Peyer's patch (tissue), 4 donors: ENCODE results near the gene CNTF. TPM values are rescaled to one million over a fixed set of nuclear protein-coding genes. Genes with fewer than 3 reads are reported as not detected.

Experiments used
- DNase-seq, 3 donors: peaks; one replicate each; pipeline ENCODE4 v3.0.0-alpha.2; 2017 to 2019
- H3K27ac ChIP-seq, 4 donors: fragments of 200-600 bp; sonication (generic); one replicate each; pipeline ENCODE4 v1.5.1; 2016 to 2019
- H3K27me3 ChIP-seq, 2 donors: fragments of 200-600 bp; sonication (generic); one replicate each; pipeline ENCODE4 v1.5.1; 2019
- H3K36me3 ChIP-seq, 3 donors: fragments of 200-600 bp; sonication (generic); one replicate each; pipeline ENCODE4 v1.5.1; 2016 to 2019
- H3K4me1 ChIP-seq, 4 donors: fragments of 200-600 bp; sonication (generic); one replicate each; pipeline ENCODE4 v1.5.1; 2016 to 2019
- H3K4me3 ChIP-seq, 4 donors: fragments of 200-600 bp; sonication (generic); 1 replicate in 3 of 4; 2 replicates in 1 of 4; pipeline ENCODE4 v1.5.1; 2016 to 2019; ENCODE audit warnings: mild to moderate bottlenecking in 1 of 4
- H3K9me3 ChIP-seq, 4 donors: fragments of 200-600 bp; sonication (generic); one replicate each; pipeline ENCODE4 v1.5.1; 2016 to 2019; ENCODE audit warnings: mild to moderate bottlenecking in 1 of 4
- POLR2A ChIP-seq, 2 donors: fragments of 450-650 bp; IDR thresholded peaks; one replicate each; pipeline ENCODE4 v1.5.1; 2017; ENCODE audit warnings: antibody characterized with exemption in 2 of 2, mild to moderate bottlenecking in 2 of 2, moderate library complexity in 2 of 2
- total RNA-seq, 4 donors: library from RNA; depleted of rRNA; stranded (reverse); fragments of >200 nt; gene quantifications; one replicate each; pipeline ENCODE4 v1.1.0, GENCODE V29; 2016
- TF ChIP-seq, protein P1 (sequence below), 6 experiments: fragments of 450-650 bp in 4 of 6; fragments of 200-600 bp in 2 of 6; sonication (generic) in 1 of 6; IDR thresholded peaks; one replicate each; pipeline ENCODE4 v1.5.1; 2017 to 2019; ENCODE audit warnings: antibody characterized with exemption in 6 of 6, mild to moderate bottlenecking in 3 of 6, moderate library complexity in 1 of 6

Gene CNTF
- total RNA-seq, 4 donors from 2014 or later = 3.5 to 6.8 (median 5.3) TPM; not detected in 1

GRCh38 chr11:58659910-58660570 lies 37.6 kb downstream of the CNTF start:
- DNase-seq = peak in 1 of 3 donors; percentile 52
- H3K4me1 ChIP-seq = peaks cover 0 to 6% (median 2%) of the 10 kb centered on the region in 4 donors
- H3K27ac ChIP-seq = peak overlapping the region in 2 of 4 donors; percentile 57 to 65
- H3K9me3 ChIP-seq = no peaks in the 10 kb centered on the region
- H3K36me3 ChIP-seq = no peaks in the 10 kb centered on the region
- no peaks in the 10 kb centered on the region for H3K27me3 ChIP-seq
- TF ChIP-seq POLR2A (IDR thresholded peaks at IDR 0.05) = no peak
- TF ChIP-seq, protein P1, sequence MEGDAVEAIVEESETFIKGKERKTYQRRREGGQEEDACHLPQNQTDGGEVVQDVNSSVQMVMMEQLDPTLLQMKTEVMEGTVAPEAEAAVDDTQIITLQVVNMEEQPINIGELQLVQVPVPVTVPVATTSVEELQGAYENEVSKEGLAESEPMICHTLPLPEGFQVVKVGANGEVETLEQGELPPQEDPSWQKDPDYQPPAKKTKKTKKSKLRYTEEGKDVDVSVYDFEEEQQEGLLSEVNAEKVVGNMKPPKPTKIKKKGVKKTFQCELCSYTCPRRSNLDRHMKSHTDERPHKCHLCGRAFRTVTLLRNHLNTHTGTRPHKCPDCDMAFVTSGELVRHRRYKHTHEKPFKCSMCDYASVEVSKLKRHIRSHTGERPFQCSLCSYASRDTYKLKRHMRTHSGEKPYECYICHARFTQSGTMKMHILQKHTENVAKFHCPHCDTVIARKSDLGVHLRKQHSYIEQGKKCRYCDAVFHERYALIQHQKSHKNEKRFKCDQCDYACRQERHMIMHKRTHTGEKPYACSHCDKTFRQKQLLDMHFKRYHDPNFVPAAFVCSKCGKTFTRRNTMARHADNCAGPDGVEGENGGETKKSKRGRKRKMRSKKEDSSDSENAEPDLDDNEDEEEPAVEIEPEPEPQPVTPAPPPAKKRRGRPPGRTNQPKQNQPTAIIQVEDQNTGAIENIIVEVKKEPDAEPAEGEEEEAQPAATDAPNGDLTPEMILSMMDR (IDR thresholded peaks at IDR 0.05) = peak in 1 of 6 experiments; percentile 6
- no peak overlapping the region for H3K4me3 ChIP-seq

- DNase-seq = no peak
- no peak overlapping the region for H3K27ac ChIP-seq
- no peaks in the 10 kb centered on the region for H3K27me3 ChIP-seq
- TF ChIP-seq, protein P1 (IDR thresholded peaks at IDR 0.05) = no peak
- TF ChIP-seq POLR2A (IDR thresholded peaks at IDR 0.05) = no peak
- H3K4me3 ChIP-seq = no peak overlapping the region
- H3K9me3 ChIP-seq = no peaks in the 10 kb centered on the region
- no peaks in the 10 kb centered on the region for H3K36me3 ChIP-seq
- no peaks in the 10 kb centered on the region for H3K4me1 ChIP-seq
Observed at GRCh38 chr11:58671983-58672633, 49.6 kb downstream of the CNTF start.

DNA sequence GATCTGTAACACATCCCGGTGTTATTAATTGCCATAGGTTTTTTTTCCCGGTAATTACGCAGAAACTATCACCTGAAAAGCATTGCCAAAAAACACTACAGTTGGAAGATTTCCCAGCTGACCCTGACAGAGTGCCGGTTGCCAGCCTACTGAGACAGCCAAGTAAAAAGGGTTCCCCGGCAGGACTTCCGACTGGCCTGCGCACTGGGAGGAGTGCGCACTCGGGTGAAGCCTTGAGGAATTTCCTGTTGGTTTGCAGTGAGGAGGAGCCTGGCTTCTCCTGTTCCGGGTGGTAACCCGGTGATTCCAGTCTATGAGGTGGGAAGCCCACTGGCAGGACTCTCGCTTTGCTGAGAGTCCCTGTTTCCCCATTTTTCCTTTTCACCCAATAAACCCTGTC lies 52.1 kb downstream of the CNTF start:
- no peak for TF ChIP-seq POLR2A (IDR thresholded peaks at IDR 0.05)
- TF ChIP-seq, protein P1 (IDR thresholded peaks at IDR 0.05) = no peak
- H3K27ac ChIP-seq = no peak overlapping the region
- no peak for DNase-seq
- no peak overlapping the region for H3K4me3 ChIP-seq
- no peaks in the 10 kb centered on the region for H3K36me3 ChIP-seq
- no peaks in the 10 kb centered on the region for H3K4me1 ChIP-seq
- H3K9me3 ChIP-seq = no peaks in the 10 kb centered on the region
- H3K27me3 ChIP-seq = no peaks in the 10 kb centered on the region

Other genes starting within 250 kb of the CNTF start
- not detected for gene OR5B3, start 215.8 kb upstream of the CNTF start, total RNA-seq
- not detected for gene OR5B2, start 194.5 kb upstream of the CNTF start, total RNA-seq
- not detected for gene OR5B12, start 180.4 kb upstream of the CNTF start, total RNA-seq
- not detected for gene OR5B21, start 114.6 kb upstream of the CNTF start, total RNA-seq
- gene LPXN, start 46.8 kb upstream of the CNTF start, total RNA-seq = 10 to 100 TPM; 12.3 to 66.0 (median 18.2) TPM
- 10 to 100 TPM; 42.4 to 58.3 (median 45.9) TPM for gene ZFP91, start 43.6 kb upstream of the CNTF start, total RNA-seq
- gene GLYAT, start 109.3 kb downstream of the CNTF start, total RNA-seq = not detected
- gene GLYATL2, start 222.0 kb downstream of the CNTF start, total RNA-seq = not detected